H1 (cell line): ENCODE data around the gene TMEM40. TPM values are rescaled to one million over a fixed set of nuclear protein-coding genes. Genes with fewer than 3 reads are reported as not detected.

Source experiments
- FOSL1 ChIP-seq: IDR thresholded peaks from 2 replicates; pipeline ENCODE4 v1.6.1; 2011; ENCODE audit warnings: mild to moderate bottlenecking, low read depth, low read length, moderate library complexity; ENCODE audit not compliant: insufficient read depth
- GABPA ChIP-seq: IDR thresholded peaks from 2 replicates; pipeline ENCODE4 v1.6.1; 2011; ENCODE audit warnings: mild to moderate bottlenecking, low read length, moderate library complexity, borderline replicate concordance; ENCODE audit not compliant: insufficient read depth
- KDM4A ChIP-seq: IDR thresholded peaks from one replicate; pipeline ENCODE4 v1.7.1; 2012; ENCODE audit warnings: low read depth, mild to moderate bottlenecking, moderate library complexity, low read length, inconsistent platforms; ENCODE audit not compliant: severe bottlenecking
- SIX5 ChIP-seq: IDR thresholded peaks from 2 replicates; pipeline ENCODE4 v1.6.1; 2011; ENCODE audit warnings: mild to moderate bottlenecking, low read depth, low read length
- SRF ChIP-seq: IDR thresholded peaks from 2 replicates; pipeline ENCODE4 v1.6.1; 2011; ENCODE audit warnings: mild to moderate bottlenecking, low read depth, low read length, moderate library complexity
- ZNF274 ChIP-seq: IDR thresholded peaks from 2 replicates; pipeline ENCODE4 v1.7.0; 2012; ENCODE audit warnings: low read length, borderline replicate concordance; ENCODE audit errors: extremely low read depth
- polyA plus RNA-seq, 7 experiments: library from polyadenylated mRNA; depleted of rRNA in 3 of 7; stranded (reverse) in 5 of 7; unstranded in 2 of 7; fragments of >200 nt in 5 of 7; fragments of 200-250 nt in 2 of 7; gene quantifications; 1 replicate in 5 of 7; 2 replicates in 1 of 7; 4 replicates in 1 of 7; pipeline versions ENCODE4 v1.2.1 to v1.2.3, GENCODE V29; 2011 to 2013; ENCODE audit warnings: missing spikeins in 2 of 7, mixed read lengths in 2 of 7
- total RNA-seq: library from RNA; stranded (reverse); fragmentation: NEBNext Ultra II Directional; extraction: Animal tissue kit (Norgen Biotek cat#: 25700); gene quantifications from 2 replicates; pipeline ENCODE4 v1.2.1, GENCODE V29; 2021

TMEM40 gene
- total and polyA plus RNA-seq, 2 of the 8 experiments (the other 6 are each of a cell fraction or from before 2014, with no cell fraction given), result 0.18 TPM; not detected in 1

GRCh38 chr3:12707449-12707848 is 51.6 kb downstream of the TMEM40 start (continued):
- TF ChIP-seq GABPA, result no peak
- no peak for TF ChIP-seq FOSL1
- no peak for TF ChIP-seq KDM4A
- no peak for TF ChIP-seq ZNF274
- TF ChIP-seq SIX5, result no peak
- TF ChIP-seq SRF, result no peak
